Parathyroid adenoma (tissue), 2 donors: ENCODE data around the gene CNTN5.

Experiments used
- H2AFZ ChIP-seq: fragments of 300-600 bp; sonication (generic); one replicate; pipeline ENCODE4 v1.7.0; 2017; ENCODE audit warnings: antibody characterized with exemption, mild to moderate bottlenecking
- H3K27ac ChIP-seq: fragments of 300-600 bp; sonication (generic); one replicate; pipeline ENCODE4 v1.7.0; 2017
- H3K27me3 ChIP-seq: fragments of 300-600 bp; sonication (generic); one replicate; pipeline ENCODE4 v1.7.0; 2017; ENCODE audit warnings: low read length; ENCODE audit not compliant: control insufficient read depth, insufficient read depth
- H3K36me3 ChIP-seq: fragments of 300-600 bp; sonication (generic); one replicate; pipeline ENCODE4 v1.7.0; 2017; ENCODE audit warnings: low read length; ENCODE audit not compliant: control insufficient read depth, insufficient read depth
- H3K4me1 ChIP-seq: fragments of 300-600 bp; sonication (generic); one replicate; pipeline ENCODE4 v1.7.0; 2017; ENCODE audit warnings: control low read depth
- H3K4me2 ChIP-seq: fragments of 300-600 bp; sonication (generic); one replicate; pipeline ENCODE4 v1.7.0; 2017; ENCODE audit warnings: low read length
- H3K4me3 ChIP-seq: fragments of 300-600 bp; sonication (generic); one replicate; pipeline ENCODE4 v1.7.0; 2017; ENCODE audit warnings: low read depth, low read length
- H3K79me2 ChIP-seq: fragments of 300-600 bp; sonication (generic); one replicate; pipeline ENCODE4 v1.7.0; 2017; ENCODE audit warnings: control low read depth
- H3K9ac ChIP-seq: fragments of 300-600 bp; sonication (generic); one replicate; pipeline ENCODE4 v1.7.0; 2017; ENCODE audit warnings: mild to moderate bottlenecking
- H3K9me3 ChIP-seq: fragments of 300-600 bp; sonication (generic); one replicate; pipeline ENCODE4 v1.7.0; 2017; ENCODE audit warnings: low read length; ENCODE audit not compliant: control insufficient read depth
- CTCF ChIP-seq: fragments of 300-600 bp; sonication (generic); IDR thresholded peaks from one replicate; pipeline ENCODE4 v1.7.0; 2017; ENCODE audit warnings: antibody characterized with exemption, mild to moderate bottlenecking
- donor health status: primary hyperparathyroidism.

CNTN5 gene

GRCh38 chr11:99391245-99391644 lies 370.5 kb downstream of the CNTN5 start:
- TF ChIP-seq CTCF: no peak
- no peaks in the 10 kb centered on the region for H3K79me2 ChIP-seq
- no peak overlapping the region for H2AFZ ChIP-seq
- no peak overlapping the region for H3K9ac ChIP-seq
- no peak overlapping the region for H3K4me3 ChIP-seq
- H3K27ac ChIP-seq: no peak overlapping the region
- no peaks in the 10 kb centered on the region for H3K4me1 ChIP-seq
- H3K4me2 ChIP-seq: no peak overlapping the region
- H3K9me3 ChIP-seq: no peaks in the 10 kb centered on the region
- no peaks in the 10 kb centered on the region for H3K36me3 ChIP-seq
- no peaks in the 10 kb centered on the region for H3K27me3 ChIP-seq

- Histone ChIP-seq H3K9ac (no peak overlapping the region), H3K4me2 (no peak overlapping the region), H3K79me2 (no peaks in the 10 kb centered on the region), H2AFZ (no peak overlapping the region), H3K36me3 (no peaks in the 10 kb centered on the region), H3K27me3 (no peaks in the 10 kb centered on the region), H3K9me3 (no peaks in the 10 kb centered on the region), H3K4me1 (no peaks in the 10 kb centered on the region), H3K4me3 (no peak overlapping the region), H3K27ac (no peak overlapping the region)
- no peak for TF ChIP-seq CTCF
Measured at GRCh38 chr11:99406345-99406744, 385.6 kb downstream of the CNTN5 start.

GRCh38 chr11:99410636-99411035 lies 389.9 kb downstream of the CNTN5 start:
- TF ChIP-seq CTCF: no peak

GRCh38 chr11:99418927-99419720 lies 398.4 kb downstream of the CNTN5 start:
- H3K4me3 ChIP-seq: no peak overlapping the region
- H3K27ac ChIP-seq: no peak overlapping the region
- no peaks in the 10 kb centered on the region for H3K4me1 ChIP-seq
- H3K27me3 ChIP-seq: no peaks in the 10 kb centered on the region
- H2AFZ ChIP-seq: no peak overlapping the region
- H3K79me2 ChIP-seq: no peaks in the 10 kb centered on the region
- H3K4me2 ChIP-seq: no peak overlapping the region
- H3K9me3 ChIP-seq: no peaks in the 10 kb centered on the region
- H3K36me3 ChIP-seq: no peaks in the 10 kb centered on the region
- H3K9ac ChIP-seq: no peak overlapping the region
- TF ChIP-seq CTCF: no peak

More at GRCh38 chr11:99410636-99411035, 389.9 kb downstream of the CNTN5 start:
- Histone ChIP-seq H2AFZ (no peak overlapping the region), H3K9me3 (no peaks in the 10 kb centered on the region), H3K27ac (no peak overlapping the region), H3K9ac (no peak overlapping the region), H3K27me3 (no peaks in the 10 kb centered on the region), H3K4me3 (no peak overlapping the region), H3K4me2 (no peak overlapping the region), H3K36me3 (no peaks in the 10 kb centered on the region), H3K4me1 (no peaks in the 10 kb centered on the region), H3K79me2 (no peaks in the 10 kb centered on the region)

- H3K4me3 ChIP-seq: no peak overlapping the region
- H3K9ac ChIP-seq: no peak overlapping the region
- no peaks in the 10 kb centered on the region for H3K36me3 ChIP-seq
- no peaks in the 10 kb centered on the region for H3K27me3 ChIP-seq
- H2AFZ ChIP-seq: no peak overlapping the region
- TF ChIP-seq CTCF: no peak
- H3K79me2 ChIP-seq: no peaks in the 10 kb centered on the region
- H3K27ac ChIP-seq: no peak overlapping the region
- no peak overlapping the region for H3K4me2 ChIP-seq
- H3K4me1 ChIP-seq: no peaks in the 10 kb centered on the region
- no peaks in the 10 kb centered on the region for H3K9me3 ChIP-seq
Measured at GRCh38 chr11:99419991-99420390, 399.2 kb downstream of the CNTN5 start.
